NCI-H187 (cell line): Measurements from ENCODE around the gene TRIO.
"Not testable (repeated sequence)": the region's sequence is repeated elsewhere in the genome, so short reads cannot be mapped to it uniquely, and the experiment has no call there.

Source experiments
- DNase-seq, 2 experiments: peaks; one replicate each; lab custom pipeline; 2025; lab: John Stamatoyannopoulos, UW

The TRIO gene

DNA sequence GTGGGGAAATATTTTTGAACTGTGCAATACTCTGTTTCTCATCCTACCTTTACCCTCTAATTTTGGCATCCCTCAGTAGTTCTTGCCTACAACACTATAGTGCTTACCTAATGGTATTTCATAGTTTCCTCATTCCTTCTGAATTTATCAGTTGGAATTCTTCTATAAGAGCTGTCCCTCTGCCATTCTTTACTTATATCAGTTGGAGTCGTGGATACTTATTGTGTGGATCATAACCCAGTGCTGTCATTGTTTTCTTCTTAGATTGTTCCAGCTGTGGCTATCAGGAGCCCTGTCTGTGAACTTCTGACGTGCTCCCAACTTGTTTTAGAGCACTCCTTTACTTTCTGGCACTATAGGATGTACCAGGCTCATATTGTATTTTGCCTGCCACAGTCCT, 292.3 kb downstream of the TRIO start:
- DNase-seq, result no peak

DNA sequence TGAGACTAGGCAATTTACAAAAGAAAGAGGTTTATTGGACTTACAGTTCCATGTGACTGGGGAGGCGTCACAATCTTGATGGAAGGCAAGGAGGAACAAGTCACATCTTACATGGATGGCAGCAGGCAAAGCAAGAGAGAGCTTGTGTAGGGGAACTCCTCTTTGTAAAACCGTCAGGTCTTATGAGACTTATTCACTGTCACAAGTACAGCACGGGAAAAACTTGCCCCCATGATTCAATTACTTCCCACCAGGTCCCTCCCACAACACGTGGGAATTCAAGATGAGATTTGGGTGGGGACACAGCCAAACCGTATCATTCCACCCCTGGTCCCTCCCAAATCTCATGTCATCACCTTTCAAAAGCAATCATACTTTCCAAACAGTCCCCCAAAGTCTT, 293.0 kb downstream of the TRIO start:
- not testable (repeated sequence) for DNase-seq

DNA sequence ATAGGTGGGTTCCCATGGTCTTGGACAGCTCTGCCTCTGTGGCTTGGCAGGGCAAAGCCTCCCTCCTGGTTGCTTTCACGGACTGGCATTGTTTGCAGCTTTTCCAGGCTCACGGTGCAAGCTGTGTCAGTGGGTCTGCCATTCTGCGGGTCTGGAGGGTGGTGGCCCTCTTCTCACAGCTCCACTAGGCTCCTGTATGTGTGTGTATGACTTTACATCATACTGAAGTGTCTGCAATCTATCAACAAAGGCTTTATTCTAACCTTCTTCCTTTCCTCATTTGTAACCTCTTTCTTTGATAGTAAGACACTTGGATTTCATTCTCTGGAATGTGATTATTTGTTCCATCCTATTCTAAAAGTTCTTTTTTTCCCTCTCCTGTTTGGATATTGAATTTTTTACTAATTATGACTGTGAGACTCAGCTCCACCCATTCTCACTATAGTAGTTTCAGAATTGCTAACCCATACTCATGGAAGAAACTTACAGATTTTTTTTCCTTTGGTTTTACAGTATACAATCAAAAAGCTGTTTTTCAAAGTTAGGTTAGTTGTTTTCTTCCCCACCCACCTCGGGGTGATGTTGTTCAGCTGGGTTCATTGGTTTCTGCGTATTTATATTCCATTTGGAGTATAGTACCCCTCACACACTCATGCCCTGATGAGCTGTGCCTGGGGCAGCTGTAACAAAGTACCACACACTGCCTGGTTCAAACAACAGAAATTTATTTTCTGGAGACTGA, 293.8 kb downstream of the TRIO start:
- DNase-seq, result no peak

DNA sequence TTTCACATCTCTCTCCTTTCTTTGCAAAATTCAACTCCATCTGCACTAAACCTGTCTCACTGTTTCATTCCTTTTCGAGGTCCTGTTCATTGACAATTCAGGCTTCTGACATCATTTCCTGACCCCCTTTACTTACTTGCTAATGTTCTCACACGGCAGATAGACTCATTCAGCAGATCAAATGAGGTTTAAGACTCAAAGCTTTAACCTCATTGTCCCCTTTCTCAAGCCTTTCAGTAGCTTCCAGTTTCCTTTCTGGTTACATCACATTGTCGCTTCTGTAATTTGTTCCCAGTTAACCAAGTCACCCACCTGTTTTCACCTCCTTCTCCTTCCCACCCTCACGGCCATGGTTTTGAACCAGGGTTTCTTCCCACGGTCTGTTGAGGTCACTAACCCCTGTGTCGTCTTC, 295.1 kb downstream of the TRIO start:
- no peak for DNase-seq

DNA sequence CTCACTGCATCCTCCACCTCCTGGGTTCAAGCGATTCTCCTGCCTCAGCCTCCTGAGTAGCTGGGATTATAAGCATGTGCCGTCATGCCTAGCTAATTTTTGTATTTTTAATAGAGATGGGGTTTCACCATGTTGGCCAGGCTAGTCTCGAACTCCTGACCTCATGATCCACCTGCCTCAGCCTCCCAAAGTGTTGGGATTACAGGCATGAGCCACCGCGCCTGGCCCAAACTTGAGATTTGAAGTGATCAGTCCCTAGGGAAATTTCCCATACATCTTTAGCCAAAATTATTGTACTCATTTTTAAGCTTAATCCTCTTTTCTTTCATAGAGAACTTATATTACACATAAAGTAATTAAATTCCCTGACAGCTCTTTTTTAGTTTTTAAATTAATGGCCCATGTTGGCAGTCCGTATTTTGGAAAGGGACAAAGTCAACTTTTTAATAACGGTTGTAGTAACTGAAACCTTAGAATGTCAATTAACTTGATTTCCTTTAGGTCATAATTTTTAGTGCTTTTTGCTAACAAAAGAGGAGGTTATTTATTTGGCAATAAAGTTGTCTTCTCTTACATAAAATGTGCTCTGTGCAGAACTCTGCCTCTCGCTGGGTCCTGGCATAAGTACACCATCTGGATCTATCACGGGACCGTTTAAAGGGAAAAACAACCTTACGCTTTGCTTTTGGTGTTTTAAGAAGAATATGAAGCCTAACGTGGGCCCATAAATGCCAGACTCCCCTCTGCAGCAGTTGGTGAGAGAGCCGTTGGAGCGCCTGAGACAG, 296.1 kb downstream of the TRIO start:
- no peak for DNase-seq

DNA sequence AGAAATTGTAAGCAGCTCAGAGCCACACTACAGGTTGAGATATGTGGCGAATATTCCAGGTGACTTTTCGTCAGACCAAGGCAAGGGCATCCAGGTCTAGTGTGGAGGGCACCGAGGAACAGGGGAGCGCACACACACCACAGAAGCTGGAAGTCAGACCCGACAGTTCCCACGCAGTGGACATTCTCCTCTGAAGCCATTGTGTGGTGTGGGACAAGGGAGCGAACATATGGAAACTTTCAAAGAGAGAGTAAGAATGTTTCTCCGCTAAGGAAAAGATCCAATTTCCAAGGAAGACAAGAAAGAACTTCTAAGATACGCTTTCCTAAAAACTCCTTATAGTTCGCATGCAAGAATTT, 297.1 kb downstream of the TRIO start:
- DNase-seq, result no peak

DNA sequence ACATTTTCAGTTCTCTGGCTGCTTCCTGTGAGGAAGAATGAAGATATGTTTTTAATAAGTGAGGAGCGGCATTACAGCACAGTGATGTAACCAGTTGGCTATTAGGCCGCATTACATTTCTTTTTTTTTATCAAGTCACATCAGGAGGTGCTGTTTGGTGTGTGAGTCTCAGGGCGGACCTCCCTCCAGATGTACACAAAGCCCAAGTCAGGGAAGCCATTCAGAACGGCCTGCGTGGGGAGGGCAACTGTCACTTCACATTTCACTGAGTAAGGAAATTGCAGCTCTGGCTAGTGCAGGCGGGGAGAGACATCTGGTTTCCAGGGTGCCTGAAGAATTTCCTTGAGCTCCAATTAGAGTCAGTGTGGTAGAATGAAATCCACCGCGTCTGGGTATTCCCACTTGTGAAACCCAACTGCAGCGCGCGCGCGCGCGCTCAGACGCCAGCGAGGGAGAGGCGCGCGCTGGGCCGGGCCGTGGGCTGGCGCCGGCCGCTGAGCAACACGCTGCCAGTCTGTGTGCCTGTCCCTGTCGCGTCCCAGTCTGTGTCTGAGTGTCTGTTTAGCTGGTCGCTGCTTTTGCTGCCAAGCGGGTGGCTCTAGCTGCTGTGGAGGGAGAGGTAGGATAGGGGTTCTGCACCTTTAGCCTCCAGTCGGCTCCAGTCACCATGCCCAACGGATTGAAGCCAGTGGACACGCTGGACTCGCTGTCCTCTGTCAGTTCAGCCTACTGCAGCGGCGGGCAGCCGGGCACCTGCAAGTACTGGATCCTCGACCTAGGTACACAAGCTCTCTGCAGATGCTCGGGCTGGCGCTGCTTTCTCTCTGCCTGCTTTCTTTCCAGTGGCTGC, 297.7 kb downstream of the TRIO start:
- DNase-seq, result no peak

DNA sequence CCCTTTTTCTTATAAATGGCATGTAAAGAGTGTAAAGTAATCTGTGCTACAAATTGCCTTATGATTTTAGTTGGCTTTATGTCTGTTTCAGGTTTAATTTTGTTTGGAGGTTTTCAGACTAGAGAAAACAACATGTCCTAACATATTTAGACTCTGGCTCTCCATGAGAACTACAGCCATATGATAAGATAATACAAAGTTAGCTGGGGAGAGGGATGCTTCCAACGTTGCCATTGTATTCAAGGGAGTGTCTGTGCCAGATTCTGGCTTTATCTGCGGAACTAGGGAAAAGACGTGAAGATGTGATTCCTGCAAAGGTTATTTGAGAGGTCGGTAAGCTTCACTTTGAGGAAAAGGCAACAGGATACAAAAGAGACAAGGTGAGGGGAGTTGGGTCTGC, 298.5 kb downstream of the TRIO start:
- DNase-seq, result no peak

DNA sequence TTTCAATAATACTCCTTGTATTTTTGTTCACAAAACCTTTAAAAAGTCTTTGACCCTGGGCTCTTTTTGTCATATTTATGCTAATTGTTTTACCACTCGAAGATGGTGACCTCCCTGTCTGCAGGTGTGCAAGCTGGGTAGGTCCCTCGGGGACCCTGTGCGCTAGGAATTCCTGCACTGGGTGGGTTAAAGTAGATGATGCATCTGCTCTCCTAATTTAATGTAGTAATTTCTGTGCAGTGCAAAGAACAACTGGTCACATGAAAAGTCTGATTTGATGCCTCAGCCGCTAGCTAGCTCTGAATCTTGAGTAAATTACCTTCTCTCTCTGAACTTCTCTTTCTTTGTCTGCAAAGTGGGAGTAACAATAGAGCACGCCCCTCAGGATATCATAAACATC, 299.4 kb downstream of the TRIO start:
- no peak for DNase-seq

DNA sequence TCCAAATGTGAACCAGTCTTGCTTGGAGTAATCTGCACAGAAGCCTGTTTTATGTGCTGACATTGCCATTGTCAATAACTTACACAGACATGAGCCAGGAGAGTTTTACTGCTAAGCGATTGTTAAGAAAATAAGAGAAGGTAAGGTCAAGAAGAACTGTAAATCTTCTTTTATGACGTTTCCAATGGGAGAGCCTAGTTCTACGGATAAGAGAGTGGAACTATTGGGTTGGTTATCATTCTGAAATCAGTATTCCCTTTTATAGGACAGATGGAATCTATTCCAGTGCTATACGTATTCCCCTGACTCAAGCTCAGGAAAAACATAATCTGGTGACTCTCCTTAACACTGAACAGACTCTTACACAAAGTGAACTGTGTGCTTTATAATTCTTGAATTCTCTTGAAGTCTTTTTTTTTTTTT, 300.5 kb downstream of the TRIO start:
- DNase-seq, result no peak

DNA sequence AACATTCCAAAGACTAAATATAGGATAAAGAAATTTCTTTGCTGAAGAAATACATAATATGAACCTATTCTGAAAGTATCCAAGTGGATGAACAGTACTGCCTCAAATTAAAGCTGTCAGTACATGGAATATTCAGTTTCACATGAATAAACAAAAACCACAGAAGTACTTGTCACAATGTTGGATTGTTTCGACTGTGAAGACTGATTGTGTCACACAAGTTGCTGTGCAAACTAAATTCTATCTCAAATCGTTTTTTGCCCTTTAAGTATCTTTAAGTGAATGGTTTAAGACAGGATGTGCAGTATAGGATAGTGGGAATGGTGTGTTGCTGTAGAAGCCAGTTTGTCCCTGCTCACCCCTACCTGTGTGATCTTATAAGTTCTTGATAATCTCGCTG, 301.0 kb downstream of the TRIO start:
- no peak for DNase-seq

DNA sequence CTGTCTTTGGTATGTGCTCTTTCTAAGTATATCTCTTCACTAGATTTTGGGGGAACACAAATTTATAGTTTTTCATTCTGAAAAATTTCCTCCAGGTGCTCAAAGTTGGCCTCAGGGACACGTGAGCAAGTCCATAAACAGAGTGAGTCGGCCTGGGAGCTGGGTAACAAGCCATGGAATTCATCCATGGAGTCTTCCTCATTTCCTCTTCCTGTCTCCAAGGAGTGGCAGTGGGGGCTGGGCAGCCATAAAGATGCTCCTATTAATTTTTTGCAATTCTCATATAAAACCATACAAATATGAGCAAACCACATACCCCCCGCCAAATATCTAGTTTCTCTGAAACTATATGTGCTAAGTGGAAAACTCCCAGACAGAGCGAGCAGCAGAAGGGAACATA, 301.9 kb downstream of the TRIO start:
- no peak for DNase-seq

DNA sequence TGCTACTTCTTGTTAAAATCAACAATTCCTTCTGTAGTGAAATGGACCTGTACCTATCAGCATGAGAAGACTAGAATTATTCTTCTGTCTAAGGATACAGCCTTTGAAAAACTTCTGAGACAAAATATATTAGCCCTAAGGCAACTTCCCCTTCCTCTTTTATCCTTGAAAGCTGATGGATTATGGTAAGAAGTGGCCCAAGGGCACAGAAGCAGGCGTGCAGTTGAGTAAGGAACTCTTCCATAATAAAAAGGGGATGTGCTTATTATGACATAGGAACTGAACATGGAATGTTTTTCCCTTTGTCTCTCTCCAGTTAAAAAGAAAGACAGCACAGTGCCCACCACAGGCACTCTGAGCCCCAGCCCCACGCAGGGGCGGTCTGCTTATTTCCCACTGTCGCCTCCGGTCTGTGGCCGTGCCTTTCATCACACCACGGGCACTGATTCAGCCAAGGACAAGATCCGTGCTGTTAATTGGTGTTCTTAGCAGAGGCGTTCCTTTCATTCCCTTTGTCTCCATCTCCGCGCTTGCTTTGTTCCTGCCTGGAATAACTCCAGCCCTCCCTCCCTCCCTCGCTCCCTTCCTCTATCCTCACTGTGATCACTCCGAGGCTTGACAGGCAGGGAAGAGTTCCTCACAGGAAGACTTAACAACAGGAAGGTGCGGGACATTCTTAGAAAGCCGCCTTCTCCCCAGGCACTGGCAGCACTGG, 302.6 kb downstream of the TRIO start:
- DNase-seq, result no peak

DNA sequence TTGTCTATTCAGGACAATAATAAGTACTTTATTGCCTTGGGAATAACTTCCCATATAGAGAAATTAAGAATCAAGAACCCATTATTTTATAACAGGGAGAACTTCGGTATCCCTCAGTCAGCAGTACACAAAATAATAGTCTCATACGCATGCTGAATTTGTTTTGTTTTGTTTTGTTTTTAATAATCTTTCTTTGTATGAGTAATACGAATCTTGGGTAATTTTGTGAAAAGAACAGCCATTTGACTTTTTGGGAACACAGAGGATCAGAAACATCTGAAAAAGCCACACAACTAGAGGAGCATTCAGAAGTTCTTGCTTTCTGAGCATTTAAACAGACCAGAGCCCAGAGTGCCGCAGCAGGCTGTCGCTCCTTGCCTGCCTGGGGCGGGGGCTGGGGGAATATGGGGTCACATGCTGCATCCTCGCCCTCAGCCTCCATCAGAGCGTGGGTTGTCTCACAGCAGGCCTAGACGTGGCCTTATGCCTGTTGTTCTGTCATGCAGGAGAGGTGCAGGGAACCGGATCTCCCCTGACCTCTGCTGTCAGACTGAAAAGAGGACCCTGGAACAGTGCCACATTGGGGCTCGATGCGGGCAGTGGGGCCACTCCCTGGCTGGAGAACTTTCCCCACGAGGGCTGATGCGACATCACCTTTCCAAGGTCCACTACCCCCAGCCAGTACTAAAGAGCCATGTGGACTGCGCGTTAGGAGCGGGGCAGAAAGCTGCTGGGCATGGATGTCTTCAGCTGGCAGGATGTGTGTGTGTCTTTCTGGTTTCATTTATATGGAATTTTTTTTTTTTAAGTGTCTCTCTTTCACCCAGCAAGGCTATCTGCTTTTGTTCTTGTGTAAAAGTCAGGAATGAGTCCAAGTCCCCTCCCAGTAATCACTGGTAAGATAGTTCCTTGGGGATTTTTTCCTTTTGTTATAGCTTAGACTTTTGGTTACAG, 305.1 kb downstream of the TRIO start:
- no peak for DNase-seq

DNA sequence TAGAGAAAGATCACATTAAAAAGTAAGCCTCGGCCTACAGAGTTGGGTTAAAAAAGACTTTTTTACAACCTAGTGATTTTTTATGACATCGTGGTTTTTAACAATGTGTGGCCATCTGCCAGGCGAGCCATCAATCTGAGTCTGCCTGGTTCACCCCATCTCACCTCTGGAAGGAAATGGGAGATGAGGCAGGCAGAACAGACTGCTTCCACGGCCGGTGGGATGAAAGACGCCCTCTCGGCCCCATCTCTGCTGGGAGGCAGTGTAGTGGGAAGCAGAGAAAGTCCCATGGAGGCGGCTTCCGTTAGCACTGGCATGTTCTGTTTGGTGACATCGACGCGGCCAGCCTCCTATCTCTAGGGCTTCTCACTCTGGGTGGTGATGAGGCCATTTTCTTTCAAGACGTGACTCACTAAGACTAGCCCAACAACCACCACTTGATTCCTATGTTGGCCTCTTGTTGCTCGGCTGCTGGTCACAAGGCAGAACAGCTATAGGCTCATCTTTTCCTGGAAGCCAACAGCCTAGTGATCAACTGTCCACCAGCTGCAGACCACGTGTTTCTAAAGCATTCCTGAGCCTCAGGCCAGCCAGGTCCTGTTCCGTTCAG, 306.0 kb downstream of the TRIO start:
- no peak for DNase-seq

DNA sequence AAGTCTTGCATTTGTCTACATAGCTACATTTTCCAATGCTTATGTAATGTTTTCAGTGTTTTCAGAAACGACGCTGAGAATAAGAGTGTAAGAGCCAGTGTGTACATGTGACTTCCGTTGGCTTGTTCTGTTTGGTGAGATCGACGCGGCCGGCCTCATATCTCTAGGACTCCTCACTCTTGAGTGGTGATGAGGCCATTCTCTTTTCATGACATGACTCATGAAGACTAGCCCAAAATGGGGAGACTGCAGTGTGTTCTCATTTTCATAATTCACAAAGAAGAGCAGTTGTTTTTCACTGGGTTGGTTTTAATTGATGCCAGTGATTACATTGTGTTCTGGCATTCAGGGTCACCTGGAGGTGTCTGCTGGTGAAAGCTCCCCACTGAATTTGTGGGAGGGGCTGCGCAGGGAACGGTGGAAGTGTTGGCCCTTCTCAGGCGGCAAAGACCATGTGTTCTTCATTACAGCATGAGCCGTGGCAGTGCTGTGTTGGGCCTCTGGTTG, 306.9 kb downstream of the TRIO start:
- DNase-seq, result no peak

DNA sequence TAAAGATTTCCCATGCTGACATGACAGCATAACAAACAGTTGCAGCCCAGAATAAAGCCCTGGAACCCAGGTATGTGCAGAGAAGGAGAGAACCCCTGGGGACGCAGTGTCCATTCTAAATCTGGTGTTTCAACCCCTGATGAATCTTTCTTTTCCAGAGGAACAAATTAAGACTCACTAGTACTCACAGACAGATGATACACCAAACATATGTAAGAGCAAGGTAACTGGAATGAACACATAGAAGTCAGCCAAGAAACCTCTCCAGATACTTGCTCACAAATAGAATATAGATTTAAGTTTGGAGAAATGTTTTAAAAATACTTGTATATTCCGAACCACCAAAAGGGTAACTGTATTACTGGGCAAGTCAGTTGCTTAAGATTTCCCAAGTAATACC, 307.6 kb downstream of the TRIO start:
- DNase-seq, result no peak

DNA sequence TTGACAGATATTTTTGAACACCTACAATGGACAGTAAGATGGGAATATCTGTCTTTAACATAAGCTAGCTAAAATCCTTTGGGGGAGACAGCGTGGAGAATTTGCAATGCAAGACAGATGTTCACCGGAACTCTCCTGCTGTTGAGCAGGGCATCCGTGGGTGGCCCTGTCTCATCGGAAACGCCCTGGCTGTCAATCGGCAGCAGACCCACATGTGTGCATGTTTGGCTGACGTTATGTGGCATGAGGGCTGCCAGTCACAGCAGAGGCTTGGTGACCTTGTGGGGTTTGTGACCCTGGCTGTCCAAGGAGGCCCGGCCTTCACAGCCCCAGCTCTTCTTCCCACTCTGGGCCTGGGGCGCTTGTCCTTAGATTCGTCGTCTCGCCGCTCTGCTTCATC, 308.7 kb downstream of the TRIO start:
- no peak for DNase-seq

DNA sequence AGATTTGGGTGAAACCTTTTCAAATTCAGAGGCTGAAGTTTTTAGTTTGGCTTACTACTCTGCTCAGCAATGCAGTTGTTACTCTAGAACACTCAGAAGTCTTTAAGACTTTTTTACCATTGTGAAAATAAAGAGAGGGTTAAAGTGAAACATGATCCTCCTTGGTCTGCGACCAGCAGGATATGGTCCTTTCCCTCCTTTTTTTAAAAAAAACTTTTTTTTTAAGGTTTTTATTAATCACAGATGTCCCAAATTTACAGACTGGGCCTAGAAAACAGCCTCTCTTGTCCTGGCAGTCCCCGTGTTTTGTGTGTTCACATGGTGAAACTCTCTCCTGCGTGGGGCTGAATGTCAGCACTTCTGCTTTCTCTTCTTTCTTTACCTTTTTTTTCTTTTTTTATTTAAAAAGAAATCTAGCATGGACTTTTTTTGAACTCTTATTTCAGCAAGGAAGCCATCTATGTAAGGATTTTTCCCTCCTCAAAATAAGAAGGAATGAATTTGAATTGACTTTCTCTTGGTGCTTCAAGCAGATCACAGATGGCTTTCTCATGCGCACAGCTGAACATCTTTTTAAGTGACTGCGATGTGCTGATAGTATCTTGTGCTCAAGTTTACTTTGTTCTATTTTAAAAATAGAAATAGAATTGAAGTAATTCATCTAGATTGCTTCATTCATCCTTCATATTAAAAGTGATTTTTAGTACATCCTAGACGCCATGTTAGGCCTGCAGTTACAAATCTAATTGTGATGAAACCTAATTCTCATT, 309.7 kb downstream of the TRIO start:
- no peak for DNase-seq

DNA sequence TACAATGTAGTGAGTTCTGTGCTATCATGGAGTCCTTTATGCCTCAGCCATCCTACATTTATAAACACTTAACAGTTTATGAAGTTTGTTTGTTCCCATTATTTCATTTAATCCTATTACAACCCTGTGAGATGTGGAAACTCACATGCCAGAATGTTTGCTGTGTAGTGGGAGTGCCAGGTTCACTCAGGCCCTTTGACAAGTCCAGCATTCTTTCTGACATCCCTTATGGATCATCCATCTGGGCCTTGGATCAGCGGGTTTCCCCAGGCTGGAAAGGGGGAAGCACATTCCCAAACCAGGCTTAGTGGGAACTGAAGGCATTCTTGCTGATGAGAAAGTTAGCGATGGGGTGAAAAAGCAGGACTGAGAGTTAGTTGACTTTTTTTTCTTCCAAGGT, 310.3 kb downstream of the TRIO start:
- no peak for DNase-seq
